HL-60 (cell line): ENCODE measurements around the gene TXNDC16.

Experiments
- DNase-seq, 2 experiments: peaks; one replicate each; pipeline ENCODE4 v3.0.0-alpha.2; 2010 to 2020; ENCODE audit warnings: low read depth in 1 of 2, low spot score in 1 of 2
- H3K27ac ChIP-seq: fragments of 250-450 bp; sonication (Bioruptor Pico); replicated peaks from 2 replicates; pipeline ENCODE4 v1.5.1; 2020; ENCODE audit warnings: mild to moderate bottlenecking, moderate library complexity
- H3K27me3 ChIP-seq: fragments of 250-450 bp; sonication (Bioruptor Pico); 2 replicates; pipeline ENCODE4 v1.5.1; 2021; ENCODE audit warnings: mild to moderate bottlenecking, moderate library complexity; ENCODE audit not compliant: insufficient read depth, poor library complexity, severe bottlenecking
- H3K4me3 ChIP-seq: replicated peaks from 2 replicates; pipeline ENCODE4 v1.5.1; 2011; ENCODE audit warnings: mild to moderate bottlenecking, control low read depth, low read length; ENCODE audit not compliant: insufficient read depth
- GABPA ChIP-seq: IDR thresholded peaks from 2 replicates; pipeline ENCODE4 v1.6.1; 2012; ENCODE audit warnings: low read depth
- POLR2AphosphoS5 ChIP-seq: IDR thresholded peaks from 2 replicates; pipeline ENCODE4 v1.6.1; 2012; ENCODE audit warnings: low read depth
- REST ChIP-seq: IDR thresholded peaks from 2 replicates; pipeline ENCODE4 v1.6.1; 2012; ENCODE audit warnings: low read depth; ENCODE audit not compliant: insufficient replicate concordance
- SPI1 ChIP-seq: IDR thresholded peaks from 2 replicates; pipeline ENCODE4 v1.6.1; 2012; ENCODE audit warnings: low read depth, mild to moderate bottlenecking, borderline replicate concordance
- TF ChIP-seq, protein P1 (sequence below): IDR thresholded peaks from one replicate; pipeline ENCODE4 v1.5.1; 2011; ENCODE audit warnings: low read length, control low read depth, inconsistent platforms; ENCODE audit not compliant: insufficient read depth

TXNDC16 gene

DNA sequence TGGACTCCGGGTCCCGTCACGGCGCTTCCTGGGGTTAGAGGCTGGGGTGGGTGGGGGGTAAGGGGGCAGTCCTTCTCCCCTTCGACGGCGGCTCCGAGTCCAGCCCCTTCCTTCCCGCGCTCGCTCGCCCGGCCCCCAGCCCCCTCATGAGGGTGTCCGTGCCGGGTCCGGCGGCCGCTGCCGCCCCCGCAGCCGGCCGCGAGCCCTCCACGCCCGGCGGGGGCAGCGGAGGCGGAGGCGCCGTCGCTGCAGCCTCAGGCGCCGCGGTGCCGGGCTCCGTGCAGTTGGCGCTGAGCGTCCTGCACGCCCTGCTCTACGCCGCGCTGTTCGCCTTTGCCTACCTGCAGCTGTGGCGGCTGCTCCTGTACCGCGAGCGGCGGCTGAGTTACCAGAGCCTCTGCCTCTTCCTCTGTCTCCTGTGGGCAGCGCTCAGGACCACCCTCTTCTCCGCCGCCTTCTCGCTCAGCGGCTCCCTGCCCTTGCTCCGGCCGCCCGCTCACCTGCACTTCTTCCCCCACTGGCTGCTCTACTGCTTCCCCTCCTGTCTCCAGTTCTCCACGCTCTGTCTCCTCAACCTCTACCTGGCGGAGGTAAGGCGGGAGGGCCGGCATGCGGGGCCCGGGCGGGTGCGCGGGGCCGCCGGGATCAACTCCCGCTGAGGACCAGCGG is 831 bp upstream of the TXNDC16 start:
- peaks cover 2% of the 10 kb centered on the region for H3K27me3 ChIP-seq
- no peak overlapping the region for H3K27ac ChIP-seq
- H3K4me3 ChIP-seq, result peak overlapping the region; percentile 71
- TF ChIP-seq, protein P1, sequence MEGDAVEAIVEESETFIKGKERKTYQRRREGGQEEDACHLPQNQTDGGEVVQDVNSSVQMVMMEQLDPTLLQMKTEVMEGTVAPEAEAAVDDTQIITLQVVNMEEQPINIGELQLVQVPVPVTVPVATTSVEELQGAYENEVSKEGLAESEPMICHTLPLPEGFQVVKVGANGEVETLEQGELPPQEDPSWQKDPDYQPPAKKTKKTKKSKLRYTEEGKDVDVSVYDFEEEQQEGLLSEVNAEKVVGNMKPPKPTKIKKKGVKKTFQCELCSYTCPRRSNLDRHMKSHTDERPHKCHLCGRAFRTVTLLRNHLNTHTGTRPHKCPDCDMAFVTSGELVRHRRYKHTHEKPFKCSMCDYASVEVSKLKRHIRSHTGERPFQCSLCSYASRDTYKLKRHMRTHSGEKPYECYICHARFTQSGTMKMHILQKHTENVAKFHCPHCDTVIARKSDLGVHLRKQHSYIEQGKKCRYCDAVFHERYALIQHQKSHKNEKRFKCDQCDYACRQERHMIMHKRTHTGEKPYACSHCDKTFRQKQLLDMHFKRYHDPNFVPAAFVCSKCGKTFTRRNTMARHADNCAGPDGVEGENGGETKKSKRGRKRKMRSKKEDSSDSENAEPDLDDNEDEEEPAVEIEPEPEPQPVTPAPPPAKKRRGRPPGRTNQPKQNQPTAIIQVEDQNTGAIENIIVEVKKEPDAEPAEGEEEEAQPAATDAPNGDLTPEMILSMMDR, result no peak
- TF ChIP-seq GABPA, result no peak
- TF ChIP-seq SPI1, result no peak
- TF ChIP-seq POLR2AphosphoS5, result no peak
- TF ChIP-seq REST, result no peak
- peak in 1 of 2 experiments; percentile 13 for DNase-seq

DNA sequence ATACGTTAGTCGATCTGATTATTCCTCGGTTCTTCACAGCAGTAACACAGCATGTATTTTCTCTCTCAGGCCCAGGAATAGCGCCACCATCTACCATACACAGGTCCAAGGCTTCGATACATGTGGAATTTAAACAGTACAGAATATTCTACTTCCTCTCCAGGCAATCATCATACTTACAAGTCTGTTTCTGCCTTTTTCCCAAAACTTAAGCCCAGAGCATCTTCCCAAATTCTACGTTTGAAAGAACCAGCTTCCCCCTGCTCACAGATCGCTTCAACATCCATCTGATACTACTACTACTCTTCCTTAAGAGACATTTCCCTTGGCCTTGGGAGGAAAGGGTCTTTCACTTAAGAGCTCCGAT is 626 bp downstream of the TXNDC16 start:
- peak in 1 of 2 experiments; percentile 31 for DNase-seq
- H3K27ac ChIP-seq, result peak overlapping the region; percentile 67
- H3K4me3 ChIP-seq, result peak overlapping the region; percentile 68
- no peak for TF ChIP-seq GABPA
- TF ChIP-seq SPI1, result peak; percentile 50; the same call in 1 of the 2 replicates
- TF ChIP-seq POLR2AphosphoS5, result no peak
- TF ChIP-seq, protein P1, result peak; percentile 33
- no peak for TF ChIP-seq REST
- peaks cover 2% of the 10 kb centered on the region for H3K27me3 ChIP-seq

DNA sequence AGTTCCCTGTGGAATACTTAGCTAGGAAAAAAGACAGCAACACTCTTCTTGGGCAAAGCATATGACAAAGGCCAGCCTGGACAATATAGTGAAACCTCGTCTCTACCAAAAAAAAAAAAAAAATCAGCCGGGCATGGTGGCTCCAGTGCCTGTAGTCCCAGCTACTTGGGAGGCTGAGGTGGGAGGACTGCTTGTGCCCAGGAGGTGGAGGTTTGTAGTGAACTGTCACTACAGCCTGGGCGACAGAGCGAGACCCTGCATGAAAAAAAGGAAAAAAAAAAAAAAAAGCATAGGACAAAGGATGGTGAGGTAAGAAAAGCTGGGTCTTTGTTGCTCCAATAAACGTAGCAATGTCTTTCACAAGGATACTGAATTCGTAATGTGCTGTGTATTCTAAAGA is 1.1 kb downstream of the TXNDC16 start:
- no peak overlapping the region for H3K27ac ChIP-seq
- DNase-seq, result no peak
- H3K27me3 ChIP-seq, result peaks cover 2% of the 10 kb centered on the region
- TF ChIP-seq POLR2AphosphoS5 (no peak), SPI1 (no peak)
- TF ChIP-seq, protein P1, result no peak
- no peak overlapping the region; the same call in 1 of the 2 replicates for H3K4me3 ChIP-seq

DNA sequence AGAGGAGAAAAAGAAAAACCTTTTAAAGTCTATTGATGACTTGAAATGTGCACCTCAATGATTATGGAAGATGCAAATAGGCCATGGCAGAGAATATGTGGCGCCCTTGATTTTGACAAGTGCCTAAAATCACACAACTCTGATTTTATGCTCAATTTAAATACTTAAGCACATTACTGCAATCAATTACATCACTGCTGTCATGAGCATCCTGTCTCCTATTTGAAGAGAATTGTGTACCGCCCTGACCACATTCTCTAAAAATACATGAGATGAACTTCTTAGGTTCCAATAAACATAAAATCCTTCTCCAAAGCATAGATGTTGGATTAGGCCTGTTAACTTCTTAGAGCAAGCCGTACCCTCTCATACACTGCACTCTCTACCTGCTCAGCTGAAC is 1.6 kb downstream of the TXNDC16 start:
- TF ChIP-seq SPI1 (no peak), REST (no peak), POLR2AphosphoS5 (no peak), GABPA (no peak)
- TF ChIP-seq, protein P1, result no peak
- Histone ChIP-seq H3K4me3 (no peak overlapping the region), H3K27me3 (peaks cover 2% of the 10 kb centered on the region), H3K27ac (no peak overlapping the region)
- DNase-seq, result no peak
